ENCODE results near the gene ZNF275.

DNA sequence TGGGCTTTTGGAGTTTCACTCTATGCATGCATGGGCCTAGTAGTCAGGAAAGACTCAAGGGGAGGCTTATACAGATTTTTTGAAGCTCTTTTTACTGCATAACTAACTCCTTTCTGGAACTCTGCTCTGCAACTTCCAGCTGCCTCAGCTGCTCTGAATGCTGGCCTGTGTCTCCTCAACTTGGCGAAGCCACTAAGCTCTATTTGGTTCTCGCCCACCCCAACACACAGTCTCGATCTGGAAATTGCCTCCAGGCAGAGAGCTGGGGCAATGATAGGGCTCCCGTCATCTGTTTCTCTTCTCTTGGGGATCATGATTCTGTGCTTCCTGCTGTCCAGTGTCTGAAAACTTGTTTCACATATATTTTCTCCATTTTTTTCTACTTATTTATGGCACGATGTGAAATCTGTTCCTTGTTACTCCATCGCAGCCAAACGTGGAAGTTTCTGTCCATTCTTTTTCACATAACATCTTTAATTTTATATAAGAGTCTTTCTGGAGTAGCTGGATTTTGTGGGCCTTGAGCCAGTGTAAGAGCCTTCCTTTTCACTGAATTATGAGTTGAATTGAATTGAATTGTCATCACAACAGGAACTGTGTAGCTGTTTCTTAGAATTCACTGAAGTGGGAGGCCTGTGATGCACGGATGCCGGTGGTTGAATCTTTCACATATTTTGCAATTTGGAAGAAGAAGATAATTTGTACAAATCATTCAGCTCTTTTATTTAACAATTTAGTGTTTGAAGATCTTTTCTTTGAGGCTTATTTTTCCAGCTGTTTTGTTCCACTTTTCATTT lies 9.0 kb downstream of the ZNF275 start:
- TF ChIP-seq POLR2A (IDR thresholded peaks at IDR 0.05): no peak
- TF ChIP-seq, protein P1, sequence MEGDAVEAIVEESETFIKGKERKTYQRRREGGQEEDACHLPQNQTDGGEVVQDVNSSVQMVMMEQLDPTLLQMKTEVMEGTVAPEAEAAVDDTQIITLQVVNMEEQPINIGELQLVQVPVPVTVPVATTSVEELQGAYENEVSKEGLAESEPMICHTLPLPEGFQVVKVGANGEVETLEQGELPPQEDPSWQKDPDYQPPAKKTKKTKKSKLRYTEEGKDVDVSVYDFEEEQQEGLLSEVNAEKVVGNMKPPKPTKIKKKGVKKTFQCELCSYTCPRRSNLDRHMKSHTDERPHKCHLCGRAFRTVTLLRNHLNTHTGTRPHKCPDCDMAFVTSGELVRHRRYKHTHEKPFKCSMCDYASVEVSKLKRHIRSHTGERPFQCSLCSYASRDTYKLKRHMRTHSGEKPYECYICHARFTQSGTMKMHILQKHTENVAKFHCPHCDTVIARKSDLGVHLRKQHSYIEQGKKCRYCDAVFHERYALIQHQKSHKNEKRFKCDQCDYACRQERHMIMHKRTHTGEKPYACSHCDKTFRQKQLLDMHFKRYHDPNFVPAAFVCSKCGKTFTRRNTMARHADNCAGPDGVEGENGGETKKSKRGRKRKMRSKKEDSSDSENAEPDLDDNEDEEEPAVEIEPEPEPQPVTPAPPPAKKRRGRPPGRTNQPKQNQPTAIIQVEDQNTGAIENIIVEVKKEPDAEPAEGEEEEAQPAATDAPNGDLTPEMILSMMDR (IDR thresholded peaks at IDR 0.05): no peak

All from breast epithelium (tissue), 3 donors.